DMS53 (cell line): ENCODE results near the gene FAM184B.
"Not testable (repeated sequence)": the region's sequence is repeated elsewhere in the genome, so short reads cannot be mapped to it uniquely, and the experiment has no call there.

Experiments used
- DNase-seq: peaks from one replicate; lab custom pipeline; 2025; lab: John Stamatoyannopoulos, UW

Gene FAM184B

GRCh38 chr4:17717301-17717700, 64.1 kb downstream of the FAM184B start:
- no peak for DNase-seq

GRCh38 chr4:17715511-17715910, 65.9 kb downstream of the FAM184B start:
- no peak for DNase-seq

GRCh38 chr4:17713779-17714178, 67.6 kb downstream of the FAM184B start:
- no peak for DNase-seq

- no peak for DNase-seq
Measured at GRCh38 chr4:17712166-17712565, 69.3 kb downstream of the FAM184B start.

GRCh38 chr4:17711206-17711605, 70.2 kb downstream of the FAM184B start:
- not testable (repeated sequence) for DNase-seq

- no peak for DNase-seq
Measured at GRCh38 chr4:17709763-17710068, 71.7 kb downstream of the FAM184B start.

- DNase-seq, result no peak
Measured at GRCh38 chr4:17708992-17709762, 72.2 kb downstream of the FAM184B start.

- peak; percentile 22 for DNase-seq
Measured at GRCh38 chr4:17707671-17708070, 73.8 kb downstream of the FAM184B start.

GRCh38 chr4:17705107-17705506, 76.3 kb downstream of the FAM184B start:
- no peak for DNase-seq

GRCh38 chr4:17704020-17704650, 77.3 kb downstream of the FAM184B start:
- no peak for DNase-seq

- peak; percentile 80 for DNase-seq
Measured at GRCh38 chr4:17702641-17703040, 78.8 kb downstream of the FAM184B start.

- DNase-seq, result no peak
Measured at GRCh38 chr4:17701882-17702281, 79.5 kb downstream of the FAM184B start.

- no peak for DNase-seq
Measured at GRCh38 chr4:17701138-17701839, 80.1 kb downstream of the FAM184B start.

GRCh38 chr4:17699380-17699779, 82.0 kb downstream of the FAM184B start:
- DNase-seq, result no peak

GRCh38 chr4:17698116-17698515, 83.3 kb downstream of the FAM184B start:
- DNase-seq, result no peak

GRCh38 chr4:17695341-17695740, 86.1 kb downstream of the FAM184B start:
- DNase-seq, result no peak

GRCh38 chr4:17694552-17694951, 86.9 kb downstream of the FAM184B start:
- DNase-seq, result no peak

GRCh38 chr4:17690898-17691297, 90.5 kb downstream of the FAM184B start:
- DNase-seq, result peak; percentile 20

GRCh38 chr4:17690135-17690534, 91.3 kb downstream of the FAM184B start:
- DNase-seq, result no peak

GRCh38 chr4:17688011-17688441, 93.4 kb downstream of the FAM184B start:
- no peak for DNase-seq

- peak; percentile 40 for DNase-seq
Measured at GRCh38 chr4:17687237-17687857, 94.1 kb downstream of the FAM184B start.

- DNase-seq, result not testable (repeated sequence)
Measured at GRCh38 chr4:17684648-17685047, 96.8 kb downstream of the FAM184B start.

GRCh38 chr4:17682222-17682566, 99.2 kb downstream of the FAM184B start:
- no peak for DNase-seq
